Activated naive CD8-positive, alpha-beta T cell treated with anti-CD3 and anti-CD28 coated beads, Interleukin-2, amount 10 ng/mL, durations not matched to agents 7 days and 5 days (primary cell): ENCODE measurements around the gene GNG12. TPM values are rescaled to one million over a fixed set of nuclear protein-coding genes. Genes with fewer than 3 reads are reported as not detected.

Source experiments
- ATAC-seq: fragments of 150-1000 bp; cut with Tn5 transposase; one replicate; pipeline ENCODE4 v1.10.0; 2021; ENCODE audit warnings: low read depth, moderate library complexity
- POLR2A ChIA-PET: fragments of 350-600 bp; sonication (Branson Sonifier 250); formaldehyde crosslinking; loops from one replicate; lab custom pipeline; 2021; ENCODE audit warnings: antibody characterized with exemption; lab: Charles Lee
- DNase-seq: peaks from one replicate; pipeline ENCODE4 v3.0.0; 2021
- H3K27ac Mint-ChIP-seq: one replicate; pipeline ENCODE4 v1.8.0; 2022; ENCODE audit warnings: mild to moderate bottlenecking, mixed read lengths
- H3K27me3 Mint-ChIP-seq: one replicate; pipeline ENCODE4 v1.8.0; 2022; ENCODE audit warnings: mild to moderate bottlenecking, moderate library complexity, mixed read lengths
- H3K36me3 Mint-ChIP-seq: one replicate; pipeline ENCODE4 v1.8.0; 2021; ENCODE audit warnings: mild to moderate bottlenecking, mixed read lengths
- H3K4me1 Mint-ChIP-seq: one replicate; pipeline ENCODE4 v1.8.0; 2021; ENCODE audit warnings: mixed read lengths
- H3K4me3 Mint-ChIP-seq: one replicate; pipeline ENCODE4 v1.8.0; 2022; ENCODE audit warnings: mild to moderate bottlenecking, moderate library complexity, mixed read lengths
- H3K9me3 Mint-ChIP-seq: one replicate; pipeline ENCODE4 v1.8.0; 2021; ENCODE audit warnings: mixed read lengths
- total RNA-seq, 2 experiments: library from RNA; stranded (reverse); gene quantifications; one replicate each; pipeline ENCODE4 v1.2.3, GENCODE V29; 2021

GNG12 gene
- total RNA-seq, 2 experiments from 2014 or later = not detected

- POLR2A ChIA-PET = interaction anchor here (1.3 to 2.2 kb wide), 2 partner anchors 20 to 61 kb away, joined by 3 to 12 read pairs; partner anchors contain the start of gene GADD45A
- Mint-ChIP-seq H3K9me3 (no peaks in the 10 kb centered on the region), H3K27ac (no peak overlapping the region), H3K36me3 (no peaks in the 10 kb centered on the region), H3K27me3 (peaks cover 17% of the 10 kb centered on the region), H3K4me3 (no peak overlapping the region), H3K4me1 (peaks cover 14% of the 10 kb centered on the region)
- DNase-seq (no peak), ATAC-seq (no peak)
Observed at GRCh38 chr1:67745875-67746698, 87.2 kb downstream of the GNG12 start.

DNA sequence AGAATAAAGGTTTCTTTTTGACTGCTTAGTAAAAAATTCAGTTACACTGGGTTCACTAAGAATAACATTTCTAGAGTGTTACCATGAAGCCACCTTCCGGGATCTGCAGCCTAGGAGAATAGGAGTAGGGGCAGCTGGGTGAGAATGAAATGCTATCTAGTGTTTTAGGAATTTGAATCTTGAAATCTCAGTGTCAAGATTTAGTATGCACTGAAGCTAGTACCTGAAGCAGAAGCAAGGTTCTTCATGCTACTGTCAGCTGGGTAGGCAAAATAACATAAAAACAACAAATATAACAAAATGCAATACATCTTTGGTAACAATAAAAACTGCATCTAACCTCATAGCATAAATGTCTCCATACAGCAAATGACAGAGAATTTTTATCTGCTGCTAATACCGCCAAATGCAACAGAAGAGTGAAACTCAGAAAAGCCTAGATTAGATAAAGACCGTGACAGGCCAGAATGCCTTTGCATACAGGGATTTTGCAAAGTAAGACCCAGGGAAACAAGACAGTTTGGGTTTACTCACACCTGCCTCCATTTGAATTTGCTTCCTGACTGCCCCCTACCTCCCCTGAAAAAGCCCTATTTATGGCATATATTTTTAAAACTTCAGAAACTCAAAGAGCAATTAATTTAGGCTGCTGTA, 90.1 kb downstream of the GNG12 start:
- ATAC-seq (no peak), DNase-seq (no peak)
- H3K4me3 Mint-ChIP-seq = no peak overlapping the region
- no peaks in the 10 kb centered on the region for H3K36me3 Mint-ChIP-seq
- H3K27ac Mint-ChIP-seq = no peak overlapping the region
- H3K27me3 Mint-ChIP-seq = peaks cover 17% of the 10 kb centered on the region
- peaks cover 9% of the 10 kb centered on the region for H3K4me1 Mint-ChIP-seq
- POLR2A ChIA-PET = no interaction called here
- H3K9me3 Mint-ChIP-seq = no peaks in the 10 kb centered on the region

DNA sequence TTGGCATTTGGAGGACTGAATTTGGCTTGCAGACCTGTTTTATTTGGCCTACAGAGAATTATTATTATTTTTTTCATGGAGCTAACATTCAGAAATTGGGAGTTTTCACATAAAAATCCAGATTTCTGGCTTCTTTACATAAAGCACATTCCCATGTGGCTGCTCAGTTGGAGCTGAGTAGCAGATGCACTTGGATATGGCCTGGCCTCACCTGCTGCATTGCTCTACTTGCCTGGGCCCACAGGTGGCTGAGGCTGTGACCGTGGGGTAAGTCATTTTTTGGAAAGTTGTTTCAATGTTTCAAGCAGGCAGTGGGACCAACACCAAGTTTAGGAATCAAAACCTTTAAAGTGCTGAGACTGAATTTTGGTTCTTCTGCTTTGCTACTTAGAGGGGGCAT, 91.5 kb downstream of the GNG12 start:
- H3K9me3 Mint-ChIP-seq = no peaks in the 10 kb centered on the region

GRCh38 chr1:67741121-67741520, 92.1 kb downstream of the GNG12 start:
- Mint-ChIP-seq H3K36me3 (no peaks in the 10 kb centered on the region), H3K4me3 (no peak overlapping the region), H3K4me1 (peaks cover 9% of the 10 kb centered on the region), H3K27ac (no peak overlapping the region), H3K9me3 (no peaks in the 10 kb centered on the region), H3K27me3 (peaks cover 9% of the 10 kb centered on the region)
- DNase-seq (no peak), ATAC-seq (no peak)
- POLR2A ChIA-PET = no interaction called here

More for the DNA sequence above, 91.5 kb downstream of the GNG12 start:
- Mint-ChIP-seq H3K27ac (no peak overlapping the region), H3K4me1 (peaks cover 6% of the 10 kb centered on the region), H3K36me3 (no peaks in the 10 kb centered on the region), H3K4me3 (no peak overlapping the region), H3K27me3 (peaks cover 14% of the 10 kb centered on the region)
- DNase-seq = no peak
- POLR2A ChIA-PET = no interaction called here
- ATAC-seq = no peak

DNA sequence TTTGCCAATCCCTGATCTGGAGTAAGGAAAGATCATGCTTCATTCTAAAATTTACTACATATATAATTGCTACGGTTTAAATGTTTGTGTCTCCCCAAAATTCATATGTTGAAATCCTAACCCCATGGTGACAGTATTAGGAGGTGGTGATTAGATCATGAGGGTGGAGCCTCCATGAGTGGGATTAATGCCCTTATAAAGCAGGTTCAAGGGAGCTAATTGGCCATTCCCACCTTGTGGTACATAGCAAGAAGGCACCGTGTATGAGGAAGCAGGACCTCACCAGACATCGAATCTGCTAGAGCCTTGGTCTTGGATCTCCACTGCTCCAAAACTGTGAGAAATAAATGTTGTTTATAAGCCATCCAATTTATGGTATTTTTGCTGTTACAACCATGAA, 92.7 kb downstream of the GNG12 start:
- H3K27me3 Mint-ChIP-seq = peaks cover 5% of the 10 kb centered on the region
- no peak overlapping the region for H3K27ac Mint-ChIP-seq
- ATAC-seq (no peak), DNase-seq (no peak)
- H3K9me3 Mint-ChIP-seq = no peaks in the 10 kb centered on the region
- H3K4me1 Mint-ChIP-seq = peaks cover 12% of the 10 kb centered on the region
- no peaks in the 10 kb centered on the region for H3K36me3 Mint-ChIP-seq
- POLR2A ChIA-PET = no interaction called here
- no peak overlapping the region for H3K4me3 Mint-ChIP-seq

DNA sequence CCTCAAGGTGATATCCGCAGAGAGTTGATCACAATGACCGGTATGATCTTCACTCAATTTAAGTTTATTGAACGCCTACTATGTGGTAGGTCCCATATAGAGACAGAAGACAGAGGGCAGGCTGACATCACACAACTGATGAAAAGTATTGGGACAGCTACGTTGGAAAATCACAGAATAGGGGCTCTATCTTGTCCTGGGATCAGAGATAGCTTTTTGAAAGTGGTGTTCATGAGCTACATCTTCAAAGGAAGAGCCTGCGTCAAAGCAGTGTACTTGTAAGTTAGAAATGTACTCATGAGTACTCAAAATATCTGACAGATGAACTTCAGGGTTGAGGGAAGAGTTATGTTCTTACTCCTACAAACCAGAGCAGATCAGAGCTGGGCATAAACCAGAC, 93.9 kb downstream of the GNG12 start:
- H3K4me1 Mint-ChIP-seq = peaks cover 12% of the 10 kb centered on the region
- no peaks in the 10 kb centered on the region for H3K9me3 Mint-ChIP-seq
- POLR2A ChIA-PET = no interaction called here
- no peaks in the 10 kb centered on the region for H3K36me3 Mint-ChIP-seq
- no peaks in the 10 kb centered on the region for H3K27me3 Mint-ChIP-seq
- ATAC-seq (no peak), DNase-seq (no peak)
- no peak overlapping the region for H3K27ac Mint-ChIP-seq
- no peak overlapping the region for H3K4me3 Mint-ChIP-seq

DNA sequence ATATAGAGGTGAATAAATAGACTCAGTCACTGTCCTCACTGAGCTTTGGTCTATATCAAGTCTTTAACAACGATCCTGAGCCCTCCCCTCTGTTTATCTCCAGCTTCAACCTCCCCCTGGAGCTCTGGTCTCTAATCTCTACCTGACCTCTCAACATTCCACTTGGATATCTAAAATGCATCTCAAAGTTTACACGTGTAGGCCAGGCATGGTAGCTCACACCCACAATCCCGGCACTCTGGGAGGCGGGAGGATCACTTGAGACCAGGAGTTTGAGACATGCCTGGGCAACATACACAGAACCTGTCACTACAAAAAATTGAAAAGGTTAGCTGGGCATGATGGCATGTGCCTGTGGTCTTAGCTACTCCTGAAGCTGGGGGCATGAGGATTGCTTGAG, 94.9 kb downstream of the GNG12 start:
- Mint-ChIP-seq H3K9me3 (no peaks in the 10 kb centered on the region), H3K4me3 (no peak overlapping the region), H3K27me3 (no peaks in the 10 kb centered on the region), H3K27ac (no peak overlapping the region), H3K36me3 (no peaks in the 10 kb centered on the region), H3K4me1 (peaks cover 14% of the 10 kb centered on the region)
- DNase-seq (no peak), ATAC-seq (no peak)
- POLR2A ChIA-PET = no interaction called here

DNA sequence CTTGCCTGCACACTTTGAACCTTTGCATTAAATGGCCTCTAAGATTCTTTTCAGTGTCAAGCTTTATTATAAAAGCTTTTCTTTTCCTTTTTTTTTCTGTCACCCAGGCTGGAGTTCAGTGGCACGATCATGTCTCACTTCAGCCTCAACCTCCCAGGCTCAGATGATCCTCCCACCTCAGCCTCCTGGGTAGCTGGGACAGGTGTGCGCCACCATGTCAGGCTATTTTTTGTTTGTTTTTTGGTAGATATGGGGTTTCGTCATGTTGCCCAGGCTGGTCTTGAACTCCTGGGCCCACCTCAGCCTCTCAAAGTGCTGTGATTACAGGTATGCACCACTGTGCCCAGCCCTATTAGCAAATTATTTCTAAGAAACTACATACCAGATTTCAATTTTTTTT, 95.4 kb downstream of the GNG12 start:
- H3K27ac Mint-ChIP-seq = no peak overlapping the region
- POLR2A ChIA-PET = interaction anchor here (1.9 kb wide), 1 partner anchor 52 kb away, joined by 18 read pairs; the partner anchor contains the start of gene GADD45A
- ATAC-seq (no peak), DNase-seq (no peak)
- no peaks in the 10 kb centered on the region for H3K9me3 Mint-ChIP-seq
- no peaks in the 10 kb centered on the region for H3K27me3 Mint-ChIP-seq
- no peaks in the 10 kb centered on the region for H3K36me3 Mint-ChIP-seq
- H3K4me1 Mint-ChIP-seq = peaks cover 14% of the 10 kb centered on the region
- H3K4me3 Mint-ChIP-seq = no peak overlapping the region

- H3K4me1 Mint-ChIP-seq = peaks cover 14% of the 10 kb centered on the region
- POLR2A ChIA-PET = interaction anchor here (1.9 kb wide), 1 partner anchor 51 kb away, joined by 18 read pairs; the partner anchor contains the start of gene GADD45A
- no peaks in the 10 kb centered on the region for H3K27me3 Mint-ChIP-seq
- no peak for ATAC-seq
- no peak for DNase-seq
- H3K36me3 Mint-ChIP-seq = no peaks in the 10 kb centered on the region
- peak overlapping the region; percentile 69 for H3K4me3 Mint-ChIP-seq
- H3K9me3 Mint-ChIP-seq = no peaks in the 10 kb centered on the region
- H3K27ac Mint-ChIP-seq = peak overlapping the region; percentile 90
Observed at GRCh38 chr1:67736750-67737149, 96.5 kb downstream of the GNG12 start.

GRCh38 chr1:67735806-67736627, 97.2 kb downstream of the GNG12 start:
- ATAC-seq = peak; percentile 99
- Mint-ChIP-seq H3K4me1 (peaks cover 14% of the 10 kb centered on the region), H3K27me3 (peaks cover 2% of the 10 kb centered on the region), H3K36me3 (no peaks in the 10 kb centered on the region), H3K4me3 (peak overlapping the region; percentile 69), H3K27ac (peak overlapping the region; percentile 90), H3K9me3 (no peaks in the 10 kb centered on the region)
- DNase-seq = peak; percentile 58
- POLR2A ChIA-PET = interaction anchor here (1.9 kb wide), 1 partner anchor 50 kb away, joined by 18 read pairs; the partner anchor contains the start of gene GADD45A

DNA sequence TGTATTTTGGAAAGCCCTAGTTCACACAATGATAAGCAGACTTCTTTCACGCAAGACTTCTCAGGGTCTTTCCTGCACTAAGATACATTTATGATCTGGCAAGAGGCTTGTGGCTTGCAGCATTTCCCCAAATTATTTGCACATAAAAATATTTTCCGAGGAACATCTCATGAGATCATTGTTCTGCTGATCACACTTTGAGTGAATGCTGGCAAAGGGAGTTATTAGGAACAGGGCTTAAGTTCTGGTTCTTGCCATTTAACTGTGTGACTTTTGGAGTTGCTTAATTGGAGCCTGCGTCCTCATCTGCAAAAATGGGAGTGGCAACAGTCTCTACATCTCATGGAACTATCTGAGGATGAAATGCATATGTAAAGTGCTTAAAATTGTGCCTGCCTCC, 98.1 kb downstream of the GNG12 start:
- Mint-ChIP-seq H3K36me3 (no peaks in the 10 kb centered on the region), H3K27me3 (peaks cover 3% of the 10 kb centered on the region), H3K27ac (no peak overlapping the region), H3K9me3 (no peaks in the 10 kb centered on the region), H3K4me1 (peaks cover 14% of the 10 kb centered on the region), H3K4me3 (no peak overlapping the region)
- ATAC-seq (no peak), DNase-seq (no peak)
- POLR2A ChIA-PET = no interaction called here

- peaks cover 14% of the 10 kb centered on the region for H3K4me1 Mint-ChIP-seq
- no peak for DNase-seq
Observed at GRCh38 chr1:67734323-67734690, 99.0 kb downstream of the GNG12 start.

DNA sequence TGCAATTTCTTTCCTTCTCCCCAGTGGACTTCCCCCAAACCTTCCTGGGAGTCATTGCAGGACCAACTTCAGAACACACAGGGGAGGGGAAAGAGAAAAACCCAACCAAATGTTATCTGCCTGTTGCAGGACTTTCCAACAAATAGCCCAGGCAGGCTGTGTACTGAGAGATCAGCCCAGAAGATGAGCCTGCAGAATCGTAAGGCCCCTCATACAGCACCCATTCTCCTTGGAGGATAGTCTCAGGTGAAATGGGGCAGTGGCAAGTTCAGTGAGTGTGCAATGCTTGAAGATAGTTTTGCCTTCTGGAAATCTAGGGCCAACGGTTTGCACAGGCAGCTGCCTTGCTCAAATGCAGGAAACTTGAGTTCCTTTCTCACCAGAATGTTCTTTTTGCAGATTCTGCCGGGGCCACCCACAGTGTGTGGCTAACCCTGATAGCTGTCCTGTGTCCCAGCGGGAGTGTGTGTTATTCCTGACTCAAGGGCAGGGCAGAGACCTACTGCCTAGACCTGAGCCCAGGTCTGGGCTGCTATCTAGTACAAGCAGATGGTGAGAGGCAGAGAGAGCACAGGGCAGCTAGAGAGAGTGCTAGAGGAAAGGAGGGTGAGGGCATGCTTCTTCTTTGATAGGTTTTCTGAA, 99.5 kb downstream of the GNG12 start:
- H3K27me3 Mint-ChIP-seq = peaks cover 5% of the 10 kb centered on the region
- POLR2A ChIA-PET = no interaction called here

More at GRCh38 chr1:67734323-67734690, 99.0 kb downstream of the GNG12 start:
- no peak overlapping the region for H3K27ac Mint-ChIP-seq
- no peak for ATAC-seq
- no peaks in the 10 kb centered on the region for H3K36me3 Mint-ChIP-seq
- peaks cover 3% of the 10 kb centered on the region for H3K27me3 Mint-ChIP-seq
- POLR2A ChIA-PET = no interaction called here
- no peak overlapping the region for H3K4me3 Mint-ChIP-seq
- H3K9me3 Mint-ChIP-seq = no peaks in the 10 kb centered on the region

More for the DNA sequence above, 99.5 kb downstream of the GNG12 start:
- DNase-seq (no peak), ATAC-seq (no peak)
- H3K9me3 Mint-ChIP-seq = no peaks in the 10 kb centered on the region
- no peak overlapping the region for H3K27ac Mint-ChIP-seq
- H3K36me3 Mint-ChIP-seq = no peaks in the 10 kb centered on the region
- no peak overlapping the region for H3K4me3 Mint-ChIP-seq
- peaks cover 14% of the 10 kb centered on the region for H3K4me1 Mint-ChIP-seq
